PC-9 (cell line): Measurements from ENCODE around the gene AKAP6.

Experiments used
- CTCF ChIP-seq: fragments of 200-600 bp; sonication (generic); conservative IDR thresholded peaks from 2 replicates; pipeline ENCODE4 v1.6.1; 2017; ENCODE audit warnings: mixed run types, antibody characterized with exemption, mild to moderate bottlenecking, moderate library complexity
- EZH2 ChIP-seq: fragments of 200-600 bp; sonication (generic); IDR thresholded peaks from 2 replicates; pipeline ENCODE4 v1.8.0; 2017; ENCODE audit warnings: antibody characterized with exemption, low read depth

GRCh38 chr14:32696325-32697091 lies 367.4 kb downstream of the AKAP6 start:
- TF ChIP-seq CTCF (no peak), EZH2 (no peak)
